Breast epithelium (tissue), 4 donors: ENCODE results near the gene ADPRHL1. TPM values are rescaled to one million over a fixed set of nuclear protein-coding genes. Genes with fewer than 3 reads are reported as not detected.
A peak's percentile ranks its signal among the peaks of the same experiment; 100 is the strongest.

Experiments
- DNase-seq, 2 donors: peaks; one replicate each; pipeline ENCODE4 v3.0.0-alpha.2; 2019; ENCODE audit warnings: low spot score in 2 of 2
- H3K27ac ChIP-seq, 2 donors: fragments of 200-600 bp; sonication (generic) in 1 of 2; one replicate each; pipeline ENCODE4 v1.5.1; 2016 to 2019; ENCODE audit warnings: mild to moderate bottlenecking in 1 of 2
- H3K27me3 ChIP-seq, 2 donors: fragments of 200-600 bp; sonication (generic) in 1 of 2; one replicate each; pipeline versions ENCODE4 v1.5.1 to v1.6.0; 2017 to 2019; ENCODE audit warnings: control low read depth in 1 of 2, mild to moderate bottlenecking in 1 of 2
- H3K36me3 ChIP-seq: fragments of 200-600 bp; one replicate; pipeline ENCODE4 v1.5.1; 2019
- H3K4me1 ChIP-seq, 2 donors: fragments of 200-600 bp; sonication (generic); one replicate each; pipeline ENCODE4 v1.5.1; 2016 to 2019; ENCODE audit warnings: control low read depth in 1 of 2
- H3K4me3 ChIP-seq, 3 donors: fragments of 200-600 bp; sonication (generic); 1 replicate in 2 of 3; 2 replicates in 1 of 3; pipeline ENCODE4 v1.5.1; 2016 to 2019; ENCODE audit warnings: mild to moderate bottlenecking in 3 of 3, moderate library complexity in 2 of 3
- H3K9me3 ChIP-seq, 2 donors: fragments of 200-600 bp; sonication (generic) in 1 of 2; one replicate each; pipeline ENCODE4 v1.5.1; 2016 to 2019; ENCODE audit warnings: control low read depth in 1 of 2
- POLR2A ChIP-seq: fragments of 450-650 bp; IDR thresholded peaks from one replicate; pipeline ENCODE4 v1.6.1; 2016; ENCODE audit warnings: antibody characterized with exemption, mild to moderate bottlenecking, moderate library complexity
- POLR2AphosphoS5 ChIP-seq, 3 donors: sonication (generic); formaldehyde crosslinking; IDR thresholded peaks; one replicate each; pipeline ENCODE4 v1.6.1; 2017; ENCODE audit warnings: antibody characterized with exemption in 3 of 3
- intact Hi-C: fragments of 100-400 bp; cut with DNase I; formaldehyde crosslinking; loops from one replicate; pipeline ENCODE4 v1.15.1; 2023; ENCODE audit warnings: low total_unique reads
- total RNA-seq, 3 donors: library from RNA; depleted of rRNA; stranded (reverse); fragments of >200 nt; gene quantifications; one replicate each; pipeline ENCODE4 v1.1.0, GENCODE V29; 2016
- TF ChIP-seq, protein P1 (sequence below), 3 donors: fragments of 450-650 bp; IDR thresholded peaks; one replicate each; pipeline ENCODE4 v1.5.1; 2016 to 2017; ENCODE audit warnings: antibody characterized with exemption in 3 of 3, mild to moderate bottlenecking in 3 of 3, moderate library complexity in 3 of 3

The ADPRHL1 gene
- total RNA-seq = 1 to 10 TPM; 1.8 to 2.7 (median 2.0) TPM

DNA sequence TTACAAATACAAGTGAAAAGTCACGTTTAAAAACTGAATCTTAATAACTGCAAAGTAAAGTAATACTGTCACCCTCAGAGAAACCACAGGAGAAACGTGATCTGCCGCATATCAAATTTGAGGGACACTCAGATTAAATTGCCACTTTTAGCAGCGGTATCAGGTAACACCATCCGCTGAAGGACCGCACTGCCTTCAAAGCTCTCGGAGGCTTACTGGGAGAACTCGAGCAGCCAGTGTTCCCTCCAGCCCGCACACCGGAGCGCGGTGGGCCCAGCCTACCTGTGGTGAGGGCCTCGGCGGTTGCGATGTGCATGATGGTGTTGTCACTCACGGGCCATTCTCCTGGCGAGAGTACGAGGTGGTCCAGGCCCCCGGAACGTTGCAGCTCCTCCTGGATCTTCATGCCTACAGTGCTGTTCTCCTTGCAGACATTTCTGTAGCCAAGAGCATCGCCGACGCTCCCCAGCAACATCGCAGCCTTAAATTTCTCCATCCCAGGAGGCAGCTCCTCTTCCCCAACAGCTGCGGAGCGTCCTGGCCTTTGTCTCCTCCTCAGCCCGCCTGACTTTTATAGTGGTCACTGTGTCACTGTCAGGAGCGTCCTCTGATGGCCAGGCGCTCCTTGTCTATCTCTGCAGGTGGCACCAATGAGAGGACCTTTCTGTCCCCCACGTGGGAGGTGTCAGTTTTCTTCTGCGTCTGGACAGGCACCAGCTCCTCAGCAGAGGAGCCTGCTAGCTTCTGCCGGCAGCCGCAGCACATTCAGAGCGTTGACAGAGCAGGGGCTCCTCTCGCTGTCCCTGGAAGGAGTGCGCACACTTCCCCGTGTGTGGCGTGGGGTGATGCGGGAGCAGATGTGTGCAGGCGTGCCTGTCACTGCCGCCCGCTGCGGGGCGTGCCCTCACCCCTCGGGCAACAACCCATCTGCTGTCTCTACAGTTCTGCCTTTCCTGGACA is at the start of gene ADPRHL1:
TSS of gene ADPRHL1 (minus strand) at position 547 of the 960 bp plus-strand sequence. CDS start at position 496, 51 bp downstream.
- TF ChIP-seq, protein P1, sequence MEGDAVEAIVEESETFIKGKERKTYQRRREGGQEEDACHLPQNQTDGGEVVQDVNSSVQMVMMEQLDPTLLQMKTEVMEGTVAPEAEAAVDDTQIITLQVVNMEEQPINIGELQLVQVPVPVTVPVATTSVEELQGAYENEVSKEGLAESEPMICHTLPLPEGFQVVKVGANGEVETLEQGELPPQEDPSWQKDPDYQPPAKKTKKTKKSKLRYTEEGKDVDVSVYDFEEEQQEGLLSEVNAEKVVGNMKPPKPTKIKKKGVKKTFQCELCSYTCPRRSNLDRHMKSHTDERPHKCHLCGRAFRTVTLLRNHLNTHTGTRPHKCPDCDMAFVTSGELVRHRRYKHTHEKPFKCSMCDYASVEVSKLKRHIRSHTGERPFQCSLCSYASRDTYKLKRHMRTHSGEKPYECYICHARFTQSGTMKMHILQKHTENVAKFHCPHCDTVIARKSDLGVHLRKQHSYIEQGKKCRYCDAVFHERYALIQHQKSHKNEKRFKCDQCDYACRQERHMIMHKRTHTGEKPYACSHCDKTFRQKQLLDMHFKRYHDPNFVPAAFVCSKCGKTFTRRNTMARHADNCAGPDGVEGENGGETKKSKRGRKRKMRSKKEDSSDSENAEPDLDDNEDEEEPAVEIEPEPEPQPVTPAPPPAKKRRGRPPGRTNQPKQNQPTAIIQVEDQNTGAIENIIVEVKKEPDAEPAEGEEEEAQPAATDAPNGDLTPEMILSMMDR (IDR thresholded peaks at IDR 0.05) = no peak
- TF ChIP-seq POLR2AphosphoS5 (IDR thresholded peaks at IDR 0.05) = no peak
- no peak for TF ChIP-seq POLR2A
- H3K9me3 ChIP-seq = no peaks in the 10 kb centered on the region
- H3K4me3 ChIP-seq = no peak within 1 kb of the TSS
- H3K27ac ChIP-seq = no peak within 1 kb of the TSS
- H3K4me1 ChIP-seq = no peaks in the 10 kb centered on the region
- H3K27me3 ChIP-seq = no peaks in the 10 kb centered on the region
- intact Hi-C loops = no loop called here
- H3K36me3 ChIP-seq = no peaks in the 10 kb centered on the region
- DNase-seq = peak in 1 of 2 donors; percentile 43

- Histone ChIP-seq H3K36me3 (no peaks in the 10 kb centered on the region), H3K4me3 (no peak overlapping the region), H3K9me3 (no peaks in the 10 kb centered on the region), H3K27me3 (no peaks in the 10 kb centered on the region), H3K27ac (no peak overlapping the region), H3K4me1 (no peaks in the 10 kb centered on the region)
- intact Hi-C loops = no loop called here
- DNase-seq = no peak
- TF ChIP-seq POLR2AphosphoS5 (IDR thresholded peaks at IDR 0.05) (no peak), POLR2A (no peak)
- TF ChIP-seq, protein P1 (IDR thresholded peaks at IDR 0.05) = no peak
Measured at GRCh38 chr13:113502686-113503085, 49.4 kb upstream of the ADPRHL1 start.

DNA sequence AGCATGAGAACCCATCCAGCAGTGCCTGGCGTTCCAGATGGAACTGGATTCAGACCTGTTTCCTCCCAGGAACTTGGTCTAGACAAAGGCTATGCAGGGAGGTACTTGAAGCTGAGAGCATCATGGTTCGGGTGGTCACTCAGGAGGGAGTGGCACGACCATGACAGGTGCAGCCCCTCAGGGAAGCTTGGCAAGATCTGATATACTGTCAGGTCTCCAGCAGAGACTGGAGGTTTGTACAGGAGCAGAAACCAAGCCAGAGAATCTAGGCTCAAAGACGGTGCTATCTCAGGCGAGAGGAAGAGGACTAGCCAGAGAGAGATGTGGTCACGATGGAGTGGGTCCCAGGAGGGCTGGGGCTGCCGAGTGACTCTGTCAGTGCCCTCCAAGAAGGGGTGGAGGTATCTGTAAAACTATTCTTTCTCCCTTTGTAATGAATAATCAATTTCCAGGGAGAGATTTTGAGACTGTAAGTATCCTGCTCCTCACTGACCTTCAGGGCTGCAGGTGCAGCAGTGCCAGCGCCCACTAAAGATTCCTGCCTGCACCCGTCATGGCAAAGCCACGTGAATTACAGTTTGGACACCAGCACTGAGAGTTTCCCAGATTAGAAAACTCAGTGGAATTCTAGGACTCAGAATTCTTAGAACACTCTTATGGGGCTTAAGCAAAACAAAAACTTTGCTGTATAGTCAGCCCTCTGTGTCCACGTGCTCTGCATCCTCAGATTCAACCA is 47.4 kb upstream of the ADPRHL1 start:
- Histone ChIP-seq H3K4me3 (no peak overlapping the region), H3K27ac (no peak overlapping the region), H3K9me3 (no peaks in the 10 kb centered on the region), H3K4me1 (no peaks in the 10 kb centered on the region), H3K27me3 (no peaks in the 10 kb centered on the region), H3K36me3 (no peaks in the 10 kb centered on the region)
- TF ChIP-seq POLR2AphosphoS5 (IDR thresholded peaks at IDR 0.05) (no peak), POLR2A (no peak)
- TF ChIP-seq, protein P1 (IDR thresholded peaks at IDR 0.05) = no peak
- no peak for DNase-seq
- intact Hi-C loops = no loop called here

- H3K4me3 ChIP-seq = no peak overlapping the region
- no peak for DNase-seq
- no peaks in the 10 kb centered on the region for H3K9me3 ChIP-seq
- H3K27ac ChIP-seq = no peak overlapping the region
- intact Hi-C loops = no loop called here
- TF ChIP-seq, protein P1 (IDR thresholded peaks at IDR 0.05) = no peak
- no peaks in the 10 kb centered on the region for H3K36me3 ChIP-seq
- H3K27me3 ChIP-seq = no peaks in the 10 kb centered on the region
- H3K4me1 ChIP-seq = no peaks in the 10 kb centered on the region
Measured at GRCh38 chr13:113499936-113500335, 46.6 kb upstream of the ADPRHL1 start.

DNA sequence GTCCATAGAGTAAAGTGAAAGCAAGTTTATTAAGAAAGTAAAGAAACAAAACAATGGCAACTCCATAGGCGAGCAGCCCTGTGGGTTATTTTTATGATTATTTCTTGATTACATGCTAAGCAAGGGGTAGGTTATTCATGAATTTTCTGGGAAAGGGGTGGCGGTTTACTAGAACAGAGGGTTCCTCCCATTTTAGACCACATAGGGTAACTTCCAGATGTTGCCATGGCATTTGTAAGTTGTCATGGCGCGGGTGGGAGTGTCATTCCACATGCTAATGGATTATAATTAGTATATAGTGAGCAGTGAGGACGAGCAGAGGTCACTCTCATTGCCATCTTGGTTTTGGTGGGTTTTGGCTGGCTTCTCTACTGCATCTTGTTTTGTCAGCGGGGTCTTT is 45.6 kb upstream of the ADPRHL1 start:
- no peaks in the 10 kb centered on the region for H3K4me1 ChIP-seq
- no peak overlapping the region for H3K27ac ChIP-seq
- H3K4me3 ChIP-seq = no peak overlapping the region
- H3K36me3 ChIP-seq = no peaks in the 10 kb centered on the region
- no peaks in the 10 kb centered on the region for H3K27me3 ChIP-seq
- no peaks in the 10 kb centered on the region for H3K9me3 ChIP-seq
- intact Hi-C loops = no loop called here
- no peak for TF ChIP-seq POLR2AphosphoS5 (IDR thresholded peaks at IDR 0.05)
- TF ChIP-seq, protein P1 (IDR thresholded peaks at IDR 0.05) = no peak
- TF ChIP-seq POLR2A = no peak
- no peak for DNase-seq
